Peyer's patch (tissue), 4 donors: ENCODE measurements around the gene GNS. TPM values are rescaled to one million over a fixed set of nuclear protein-coding genes. Genes with fewer than 3 reads are reported as not detected.
A peak's percentile ranks its signal among the peaks of the same experiment; 100 is the strongest.

Source experiments
- DNase-seq, 3 donors: peaks; one replicate each; pipeline ENCODE4 v3.0.0-alpha.2; 2017 to 2019
- H3K27ac ChIP-seq, 4 donors: fragments of 200-600 bp; sonication (generic); one replicate each; pipeline ENCODE4 v1.5.1; 2016 to 2019
- H3K27me3 ChIP-seq, 2 donors: fragments of 200-600 bp; sonication (generic); one replicate each; pipeline ENCODE4 v1.5.1; 2019
- H3K36me3 ChIP-seq, 3 donors: fragments of 200-600 bp; sonication (generic); one replicate each; pipeline ENCODE4 v1.5.1; 2016 to 2019
- H3K4me1 ChIP-seq, 4 donors: fragments of 200-600 bp; sonication (generic); one replicate each; pipeline ENCODE4 v1.5.1; 2016 to 2019
- H3K4me3 ChIP-seq, 4 donors: fragments of 200-600 bp; sonication (generic); 1 replicate in 3 of 4; 2 replicates in 1 of 4; pipeline ENCODE4 v1.5.1; 2016 to 2019; ENCODE audit warnings: mild to moderate bottlenecking in 1 of 4
- H3K9me3 ChIP-seq, 4 donors: fragments of 200-600 bp; sonication (generic); one replicate each; pipeline ENCODE4 v1.5.1; 2016 to 2019; ENCODE audit warnings: mild to moderate bottlenecking in 1 of 4
- POLR2A ChIP-seq, 2 donors: fragments of 450-650 bp; IDR thresholded peaks; one replicate each; pipeline ENCODE4 v1.5.1; 2017; ENCODE audit warnings: antibody characterized with exemption in 2 of 2, mild to moderate bottlenecking in 2 of 2, moderate library complexity in 2 of 2
- total RNA-seq, 4 donors: library from RNA; depleted of rRNA; stranded (reverse); fragments of >200 nt; gene quantifications; one replicate each; pipeline ENCODE4 v1.1.0, GENCODE V29; 2016
- TF ChIP-seq, protein P1 (sequence below), 6 experiments: fragments of 450-650 bp in 4 of 6; fragments of 200-600 bp in 2 of 6; sonication (generic) in 1 of 6; IDR thresholded peaks; one replicate each; pipeline ENCODE4 v1.5.1; 2017 to 2019; ENCODE audit warnings: antibody characterized with exemption in 6 of 6, mild to moderate bottlenecking in 3 of 6, moderate library complexity in 1 of 6

Gene GNS
- total RNA-seq, 4 donors from 2014 or later, result 19.8 to 146 (median 102) TPM

GRCh38 chr12:64672925-64673409 lies 86.2 kb downstream of the GNS start:
- Histone ChIP-seq H3K4me3 (peak overlapping the region in 1 of 4 donors; percentile 11), H3K4me1 (peaks cover 12 to 87% (median 29%) of the 10 kb centered on the region in 4 donors), H3K27me3 (no peaks in the 10 kb centered on the region), H3K9me3 (no peaks in the 10 kb centered on the region), H3K36me3 (no peaks in the 10 kb centered on the region), H3K27ac (peak overlapping the region; percentile 34 to 82 (median 74))
- TF ChIP-seq POLR2A (IDR thresholded peaks at IDR 0.05), result no peak
- TF ChIP-seq, protein P1, sequence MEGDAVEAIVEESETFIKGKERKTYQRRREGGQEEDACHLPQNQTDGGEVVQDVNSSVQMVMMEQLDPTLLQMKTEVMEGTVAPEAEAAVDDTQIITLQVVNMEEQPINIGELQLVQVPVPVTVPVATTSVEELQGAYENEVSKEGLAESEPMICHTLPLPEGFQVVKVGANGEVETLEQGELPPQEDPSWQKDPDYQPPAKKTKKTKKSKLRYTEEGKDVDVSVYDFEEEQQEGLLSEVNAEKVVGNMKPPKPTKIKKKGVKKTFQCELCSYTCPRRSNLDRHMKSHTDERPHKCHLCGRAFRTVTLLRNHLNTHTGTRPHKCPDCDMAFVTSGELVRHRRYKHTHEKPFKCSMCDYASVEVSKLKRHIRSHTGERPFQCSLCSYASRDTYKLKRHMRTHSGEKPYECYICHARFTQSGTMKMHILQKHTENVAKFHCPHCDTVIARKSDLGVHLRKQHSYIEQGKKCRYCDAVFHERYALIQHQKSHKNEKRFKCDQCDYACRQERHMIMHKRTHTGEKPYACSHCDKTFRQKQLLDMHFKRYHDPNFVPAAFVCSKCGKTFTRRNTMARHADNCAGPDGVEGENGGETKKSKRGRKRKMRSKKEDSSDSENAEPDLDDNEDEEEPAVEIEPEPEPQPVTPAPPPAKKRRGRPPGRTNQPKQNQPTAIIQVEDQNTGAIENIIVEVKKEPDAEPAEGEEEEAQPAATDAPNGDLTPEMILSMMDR (IDR thresholded peaks at IDR 0.05), result no peak
- DNase-seq, result peak; percentile 52 to 91 (median 85)

DNA sequence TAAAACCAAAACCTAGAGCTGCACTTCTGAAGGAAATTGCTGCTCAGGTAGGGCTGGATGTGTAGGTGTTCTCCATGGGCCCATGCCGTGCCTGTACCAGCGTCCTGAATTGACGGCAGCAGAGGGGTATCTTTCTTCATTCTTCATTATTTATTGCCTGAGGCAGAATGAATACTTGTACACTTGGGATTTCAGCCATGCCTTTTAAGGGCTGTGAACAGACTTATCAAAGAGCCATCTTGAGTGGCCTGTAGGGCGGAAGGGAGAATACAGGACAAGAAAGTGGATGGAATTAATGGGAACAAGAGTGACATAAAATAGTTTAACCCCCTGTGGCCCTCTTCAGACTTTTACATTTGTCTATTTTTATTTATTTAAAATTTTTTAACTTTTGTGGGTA lies 87.5 kb downstream of the GNS start:
- Histone ChIP-seq H3K9me3 (no peaks in the 10 kb centered on the region), H3K27ac (peak overlapping the region; percentile 34 to 92 (median 76)), H3K27me3 (no peaks in the 10 kb centered on the region), H3K4me1 (peaks cover 12 to 91% (median 30%) of the 10 kb centered on the region in 4 donors), H3K4me3 (no peak overlapping the region), H3K36me3 (no peaks in the 10 kb centered on the region)
- TF ChIP-seq, protein P1 (IDR thresholded peaks at IDR 0.05), result no peak
- TF ChIP-seq POLR2A (IDR thresholded peaks at IDR 0.05), result no peak
- DNase-seq, result no peak

DNA sequence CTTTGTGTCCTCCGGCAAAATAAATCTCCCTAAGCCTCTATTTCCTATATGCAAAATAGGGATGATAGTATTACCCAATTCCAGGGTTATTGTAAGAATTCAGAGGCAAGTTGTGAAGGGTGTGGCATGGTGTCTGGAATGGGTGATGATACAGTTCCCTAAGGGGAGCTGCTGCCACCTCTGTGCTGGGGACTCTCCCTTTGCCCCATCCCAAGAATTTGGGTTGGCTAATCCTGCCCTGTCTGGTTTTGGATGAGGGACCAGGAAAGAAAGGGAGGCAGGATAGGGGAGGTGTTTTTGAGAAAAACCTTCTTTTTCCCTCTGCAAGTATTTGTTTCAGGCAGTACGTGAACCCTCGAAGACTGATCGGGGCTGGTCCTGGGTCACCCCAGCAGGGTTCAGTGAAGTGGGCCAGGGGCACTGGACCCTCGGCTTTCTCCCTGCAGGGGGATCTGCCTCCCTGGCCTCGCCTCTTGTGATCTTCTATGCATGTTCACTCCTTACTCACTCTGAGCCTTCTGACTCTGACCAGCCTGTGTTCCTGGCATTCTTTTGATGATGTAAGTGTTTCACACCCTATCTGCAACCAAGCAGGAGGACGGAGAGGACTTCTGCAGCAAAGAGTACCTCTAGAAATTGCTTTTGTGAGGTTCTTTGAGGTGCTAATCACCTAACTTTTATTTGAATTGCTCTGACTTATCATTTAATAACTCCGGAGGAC lies 88.1 kb downstream of the GNS start:
- H3K4me1 ChIP-seq, result peaks cover 12 to 93% (median 34%) of the 10 kb centered on the region in 4 donors
- H3K4me3 ChIP-seq, result no peak overlapping the region
- peak in 2 of 3 donors; percentile 12 to 74 for DNase-seq
- peak overlapping the region; percentile 58 to 92 (median 76) for H3K27ac ChIP-seq
- H3K36me3 ChIP-seq, result no peaks in the 10 kb centered on the region
- H3K27me3 ChIP-seq, result no peaks in the 10 kb centered on the region
- no peaks in the 10 kb centered on the region for H3K9me3 ChIP-seq
- TF ChIP-seq, protein P1 (IDR thresholded peaks at IDR 0.05), result no peak
- peak in 1 of 2 donors; percentile 48 for TF ChIP-seq POLR2A (IDR thresholded peaks at IDR 0.05)

DNA sequence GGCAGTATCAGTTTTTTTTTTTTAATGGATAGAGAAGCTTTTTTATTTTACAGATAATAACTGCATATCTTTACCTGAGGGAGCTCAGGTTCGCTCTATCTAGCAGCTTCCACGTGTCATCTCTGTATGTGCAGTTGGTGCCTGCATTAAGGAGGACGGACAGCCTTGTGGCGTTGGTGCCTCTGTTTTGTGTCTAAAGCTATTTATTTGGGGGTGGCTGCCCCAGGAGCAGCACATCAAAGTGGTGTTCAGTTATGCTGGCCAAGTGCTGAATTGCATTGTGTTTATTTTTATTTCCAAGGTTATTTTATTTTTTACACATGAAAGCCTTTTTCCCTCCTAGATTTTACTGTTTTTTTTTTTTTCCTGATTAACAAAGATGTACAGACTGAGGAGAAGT lies 89.2 kb downstream of the GNS start:
- Histone ChIP-seq H3K4me1 (peaks cover 17 to 94% (median 35%) of the 10 kb centered on the region in 4 donors), H3K36me3 (no peaks in the 10 kb centered on the region), H3K27ac (peak overlapping the region in 3 of 4 donors; percentile 58 to 85 (median 82)), H3K9me3 (no peaks in the 10 kb centered on the region), H3K27me3 (no peaks in the 10 kb centered on the region), H3K4me3 (peak overlapping the region in 1 of 4 donors; percentile 36)
- peak in 1 of 3 donors; percentile 17 for DNase-seq
- no peak for TF ChIP-seq POLR2A (IDR thresholded peaks at IDR 0.05)
- TF ChIP-seq, protein P1 (IDR thresholded peaks at IDR 0.05), result no peak

GRCh38 chr12:64669270-64669842 lies 89.8 kb downstream of the GNS start:
- peak; percentile 61 to 78 (median 78) for DNase-seq
- H3K36me3 ChIP-seq, result no peaks in the 10 kb centered on the region
- peaks cover 17 to 89% (median 31%) of the 10 kb centered on the region in 4 donors for H3K4me1 ChIP-seq
- peak overlapping the region; percentile 13 to 36 (median 20) for H3K4me3 ChIP-seq
- H3K9me3 ChIP-seq, result no peaks in the 10 kb centered on the region
- TF ChIP-seq POLR2A (IDR thresholded peaks at IDR 0.05), result no peak
- TF ChIP-seq, protein P1 (IDR thresholded peaks at IDR 0.05), result no peak
- peak overlapping the region; percentile 58 to 85 (median 79) for H3K27ac ChIP-seq
- no peaks in the 10 kb centered on the region for H3K27me3 ChIP-seq
